Natural killer cell (primary cell): ENCODE data around the gene SLC6A19. TPM values are rescaled to one million over a fixed set of nuclear protein-coding genes. Genes with fewer than 3 reads are reported as not detected.

ENCODE experiments used
- ATAC-seq, 3 donors: fragments of 150-1000 bp in 2 of 3; fragments of 200-7000 bp in 1 of 3; cut with Tn5 transposase; 1 replicate in 1 of 3; 2 replicates in 2 of 3; pipeline ENCODE4 v1.10.0; 2021; ENCODE audit warnings: mild to moderate bottlenecking in 2 of 3, moderate library complexity in 2 of 3
- DNase-seq, 2 donors: peaks; one replicate each; pipeline versions ENCODE4 v3.0.0 to v3.0.0-alpha.2; 2013 to 2021; ENCODE audit warnings: mixed read lengths in 1 of 2
- H3K27ac ChIP-seq: one replicate; pipeline ENCODE4 v1.5.1; 2013; ENCODE audit warnings: mild to moderate bottlenecking, low read length
- H3K27me3 ChIP-seq: one replicate; pipeline ENCODE4 v1.6.1; 2013; ENCODE audit warnings: low read length; ENCODE audit not compliant: control insufficient read depth, insufficient read depth
- H3K36me3 ChIP-seq: one replicate; pipeline ENCODE4 v1.6.1; 2013; ENCODE audit warnings: low read length; ENCODE audit not compliant: control insufficient read depth, insufficient read depth
- H3K4me1 ChIP-seq: one replicate; pipeline ENCODE4 v1.6.1; 2013; ENCODE audit warnings: low read length; ENCODE audit not compliant: control insufficient read depth, insufficient read depth
- H3K4me3 ChIP-seq: one replicate; pipeline ENCODE4 v1.5.1; 2013; ENCODE audit warnings: low read length
- H3K9me3 ChIP-seq: one replicate; pipeline ENCODE4 v1.6.1; 2013; ENCODE audit warnings: low read length; ENCODE audit not compliant: control insufficient read depth, insufficient read depth
- H3K27ac Mint-ChIP-seq, 2 donors: one replicate each; pipeline ENCODE4 v1.8.0; 2022; ENCODE audit warnings: mild to moderate bottlenecking in 2 of 2, mixed read lengths in 2 of 2, moderate library complexity in 1 of 2
- H3K27me3 Mint-ChIP-seq, 2 donors: one replicate each; pipeline ENCODE4 v1.8.0; 2022; ENCODE audit warnings: low read depth in 2 of 2, mixed read lengths in 2 of 2
- H3K36me3 Mint-ChIP-seq: one replicate; pipeline ENCODE4 v1.8.0; 2022; ENCODE audit warnings: mixed read lengths
- H3K4me1 Mint-ChIP-seq, 2 donors: one replicate each; pipeline ENCODE4 v1.8.0; 2022; ENCODE audit warnings: mixed read lengths in 2 of 2
- H3K4me3 Mint-ChIP-seq: one replicate; pipeline ENCODE4 v1.8.0; 2022; ENCODE audit warnings: mild to moderate bottlenecking, moderate library complexity, mixed read lengths
- H3K9me3 Mint-ChIP-seq, 2 donors: one replicate each; pipeline ENCODE4 v1.8.0; 2022; ENCODE audit warnings: mixed read lengths in 2 of 2
- CTCF ChIP-seq: fragments of 200-600 bp; IDR thresholded peaks from one replicate; pipeline ENCODE4 v1.8.0; 2022; ENCODE audit warnings: antibody characterized with exemption
- WGBS: methylation state at CpG from one replicate; pipeline ENCODE4 v1.1.7; 2013; ENCODE audit warnings: missing lambda C conversion rate; ENCODE audit not compliant: insufficient coverage; 5-methylcytosine and 5-hydroxymethylcytosine counted together
- intact Hi-C: fragments of 100-400 bp; cut with micrococcal nuclease; formaldehyde crosslinking; loops from one replicate; pipeline ENCODE4 v1.14.2; 2022
- total RNA-seq, 4 donors: library from RNA; stranded (reverse); fragments of 120-200 nt in 1 of 4; gene quantifications; one replicate each; pipeline versions ENCODE4 v1.2.3 to v1.2.4, GENCODE V29; 2013 to 2022

SLC6A19 gene
- total RNA-seq, 3 donors from 2014 or later (not counting 1 experiment from before 2014, with no cell fraction given) = not detected

- peaks cover 9% of the 10 kb centered on the region in 2 donors for H3K4me1 Mint-ChIP-seq
- no peak for ATAC-seq
- H3K36me3 Mint-ChIP-seq = no peaks in the 10 kb centered on the region
- intact Hi-C loops = loop anchor here (1.0 kb wide), 1 partner anchor 244 kb away; no protein-coding TSS in a partner anchor
- no peak for DNase-seq
- WGBS = 26% methylated on average over 4 of the region's 4 CpGs
- Histone ChIP-seq H3K4me1 (peaks cover 15% of the 10 kb centered on the region), H3K27ac (no peak overlapping the region), H3K4me3 (no peak overlapping the region), H3K27me3 (no peaks in the 10 kb centered on the region), H3K9me3 (no peaks in the 10 kb centered on the region), H3K36me3 (no peaks in the 10 kb centered on the region)
- H3K27me3 Mint-ChIP-seq = peaks cover 6 to 19% of the 10 kb centered on the region in 2 donors
- no peak for TF ChIP-seq CTCF
- H3K4me3 Mint-ChIP-seq = peak overlapping the region; percentile 86
- no peak overlapping the region for H3K27ac Mint-ChIP-seq
- no peaks in the 10 kb centered on the region for H3K9me3 Mint-ChIP-seq
These were observed 34.1 kb upstream of the SLC6A19 start for GRCh38 chr5:1167361-1167727.

GRCh38 chr5:1167728-1168709, 33.4 kb upstream of the SLC6A19 start:
- TF ChIP-seq CTCF = peak; percentile 91
- WGBS = 20% methylated on average over 28 of the region's 28 CpGs
- ATAC-seq = peak; percentile 73 to 89 (median 86)
- Mint-ChIP-seq H3K9me3 (no peaks in the 10 kb centered on the region), H3K27ac (peak overlapping the region in 1 of 2 donors; percentile 54), H3K4me3 (peak overlapping the region; percentile 86), H3K36me3 (no peaks in the 10 kb centered on the region), H3K4me1 (peaks cover 13 to 14% of the 10 kb centered on the region in 2 donors), H3K27me3 (peaks cover 6 to 19% of the 10 kb centered on the region in 2 donors)
- Histone ChIP-seq H3K9me3 (no peaks in the 10 kb centered on the region), H3K4me1 (peaks cover 22% of the 10 kb centered on the region), H3K27me3 (no peaks in the 10 kb centered on the region), H3K27ac (no peak overlapping the region), H3K36me3 (no peaks in the 10 kb centered on the region), H3K4me3 (peak overlapping the region; percentile 6)
- DNase-seq = peak; percentile 59 to 85
- intact Hi-C loops = loop anchor here (1.0 kb wide), 2 partner anchors 245 to 477 kb away; no protein-coding TSS in a partner anchor

DNA sequence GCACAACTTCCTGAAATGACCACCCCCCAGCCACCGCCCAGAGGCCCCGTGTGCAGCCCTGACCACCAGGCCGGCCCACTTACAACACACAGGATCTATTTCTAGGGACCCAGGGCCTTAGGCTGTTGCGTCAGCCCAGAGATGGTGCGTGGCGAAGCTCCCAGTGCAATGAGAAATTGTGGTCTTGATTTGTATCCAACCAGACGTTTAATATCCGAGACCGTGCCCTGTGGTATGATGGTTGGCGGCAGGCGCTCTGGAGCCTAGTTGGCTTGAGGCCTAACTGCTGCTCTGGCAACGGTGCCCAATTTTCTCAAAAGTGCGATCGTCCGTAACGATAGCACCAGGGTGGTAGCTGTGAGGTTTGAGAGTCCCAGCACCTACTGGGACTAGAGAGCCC, 32.6 kb upstream of the SLC6A19 start:
- Mint-ChIP-seq H3K9me3 (no peaks in the 10 kb centered on the region), H3K4me1 (peaks cover 16 to 17% of the 10 kb centered on the region in 2 donors), H3K4me3 (no peak overlapping the region), H3K27ac (no peak overlapping the region), H3K27me3 (peaks cover 6 to 19% of the 10 kb centered on the region in 2 donors), H3K36me3 (no peaks in the 10 kb centered on the region)
- Histone ChIP-seq H3K9me3 (no peaks in the 10 kb centered on the region), H3K4me1 (peaks cover 29% of the 10 kb centered on the region), H3K4me3 (no peak overlapping the region), H3K27ac (no peak overlapping the region), H3K36me3 (no peaks in the 10 kb centered on the region), H3K27me3 (no peaks in the 10 kb centered on the region)
- intact Hi-C loops = loop anchor here (1.0 kb wide), 1 partner anchor 477 kb away; no protein-coding TSS in a partner anchor
- DNase-seq = no peak
- WGBS = 87% methylated on average over 16 of the region's 16 CpGs
- TF ChIP-seq CTCF = no peak
- ATAC-seq = no peak
